Vagina (tissue), 2 donors: ENCODE data around the gene ERG.

Source experiments
- CTCF ChIP-seq, 3 experiments: fragments of 450-650 bp in 2 of 3; fragments of 200-600 bp in 1 of 3; sonication (generic) in 1 of 3; IDR thresholded peaks; one replicate each; pipeline ENCODE4 v1.5.1; 2017 to 2019; ENCODE audit warnings: antibody characterized with exemption in 3 of 3, mild to moderate bottlenecking in 2 of 3, moderate library complexity in 2 of 3
- POLR2A ChIP-seq, 2 donors: fragments of 450-650 bp; IDR thresholded peaks; one replicate each; pipeline ENCODE4 v1.6.1; 2017; ENCODE audit warnings: antibody characterized with exemption in 2 of 2, mild to moderate bottlenecking in 2 of 2, moderate library complexity in 2 of 2
- POLR2AphosphoS5 ChIP-seq, 2 donors: sonication (generic); formaldehyde crosslinking; IDR thresholded peaks; one replicate each; pipeline ENCODE4 v1.9.0; 2017; ENCODE audit warnings: antibody characterized with exemption in 2 of 2, mild to moderate bottlenecking in 2 of 2, low read depth in 1 of 2; ENCODE audit not compliant: insufficient read depth in 1 of 2

GRCh38 chr21:38349111-38349746 lies 149.0 kb downstream of the ERG start:
- TF ChIP-seq POLR2A (IDR thresholded peaks at IDR 0.05) (no peak), POLR2AphosphoS5 (IDR thresholded peaks at IDR 0.05; ENCODE audit: insufficient read depth in 1 of 2, low read depth in 1 of 2) (no peak), CTCF (IDR thresholded peaks at IDR 0.05) (no peak)
